Measurements from ENCODE around the gene TOX3. TPM values are rescaled to one million over a fixed set of nuclear protein-coding genes. Genes with fewer than 3 reads are reported as not detected.
A peak's percentile ranks its signal among the peaks of the same experiment; 100 is the strongest.

TOX3 gene
- polyA plus RNA-seq, 1 donor from 2014 or later: 2.3 TPM

DNA sequence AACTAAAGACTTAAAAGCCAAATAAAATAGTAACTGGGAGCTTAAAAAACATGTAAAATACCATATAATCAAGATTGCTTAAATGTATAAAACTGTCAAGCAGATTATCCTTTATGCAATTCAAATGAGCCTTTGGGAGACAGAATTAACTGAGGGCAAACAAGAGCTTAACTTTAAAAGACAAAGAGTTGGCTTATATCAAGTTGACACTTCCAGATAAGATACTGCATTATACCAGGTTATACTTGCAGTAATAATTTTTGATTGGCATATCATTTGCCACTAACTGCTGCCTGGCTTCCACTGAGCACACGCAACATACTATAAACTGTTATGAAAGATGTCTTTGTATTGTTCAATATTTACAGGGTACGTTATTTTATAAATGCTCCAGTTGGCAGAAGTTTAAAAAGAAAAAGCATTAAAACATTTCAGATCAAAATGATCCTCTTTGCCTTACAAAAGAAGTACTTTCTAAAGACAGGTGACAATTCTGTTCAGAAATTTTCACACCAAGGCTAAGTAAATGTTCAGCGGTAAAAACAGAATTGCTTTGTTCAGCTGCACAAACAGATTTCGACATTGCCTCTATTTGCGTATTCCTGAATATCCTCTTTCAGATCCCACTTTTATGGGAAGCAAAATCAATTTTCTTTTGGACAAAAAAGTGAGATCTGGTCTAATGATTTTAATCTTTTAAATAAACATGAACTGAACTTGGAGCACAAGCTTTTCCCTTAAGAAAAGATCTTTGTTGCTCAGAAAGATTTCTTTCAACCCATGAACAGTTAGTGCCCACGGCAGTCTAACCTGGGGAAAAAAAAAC lies 50.7 kb downstream of the TOX3 start:
- Histone ChIP-seq H3K9me2 (ENCODE audit: insufficient read depth, low read length) (no peaks in the 10 kb centered on the region), H3F3A (ENCODE audit: insufficient read depth, low read length, poor library complexity, severe bottlenecking) (no peaks in the 10 kb centered on the region), H4K20me1 (ENCODE audit: insufficient read depth) (no peaks in the 10 kb centered on the region), H3K27ac (ENCODE audit: low read length) (no peak overlapping the region), H3K9ac (ENCODE audit: low read length) (no peak overlapping the region), H3K9me3 (ENCODE audit: low read length) (no peaks in the 10 kb centered on the region), H3K36me3 (ENCODE audit: insufficient read depth, low read length) (no peaks in the 10 kb centered on the region), H3K4me3 (ENCODE audit: low read length) (no peak overlapping the region), H3K79me2 (replicated peaks; ENCODE audit: insufficient read depth, low read length) (peaks cover 83% of the 10 kb centered on the region), H2AFZ (ENCODE audit: low read depth, low read length) (no peak overlapping the region), H3K27me3 (ENCODE audit: insufficient read depth, low read depth, low read length) (no peaks in the 10 kb centered on the region), H3K4me2 (ENCODE audit: low read length) (no peak overlapping the region)
- TF ChIP-seq SMC3 (conservative IDR thresholded peaks at IDR 0.05; ENCODE audit: poor library complexity) (no peak), POLR2AphosphoS5 (IDR thresholded peaks at IDR 0.05) (peak; percentile 76), EZH2 (IDR thresholded peaks at IDR 0.05; ENCODE audit: borderline replicate concordance, insufficient read depth, low read length, poor library complexity, severe bottlenecking) (no peak), MXI1 (conservative IDR thresholded peaks at IDR 0.05; ENCODE audit: poor library complexity, severe bottlenecking) (no peak), RAD21 (conservative IDR thresholded peaks at IDR 0.05) (no peak), TAF1 (IDR thresholded peaks at IDR 0.05; ENCODE audit: low read depth) (no peak), EP300 (conservative IDR thresholded peaks at IDR 0.05; ENCODE audit: poor library complexity, severe bottlenecking) (peak; percentile 71)
- TF ChIP-seq, protein P1, sequence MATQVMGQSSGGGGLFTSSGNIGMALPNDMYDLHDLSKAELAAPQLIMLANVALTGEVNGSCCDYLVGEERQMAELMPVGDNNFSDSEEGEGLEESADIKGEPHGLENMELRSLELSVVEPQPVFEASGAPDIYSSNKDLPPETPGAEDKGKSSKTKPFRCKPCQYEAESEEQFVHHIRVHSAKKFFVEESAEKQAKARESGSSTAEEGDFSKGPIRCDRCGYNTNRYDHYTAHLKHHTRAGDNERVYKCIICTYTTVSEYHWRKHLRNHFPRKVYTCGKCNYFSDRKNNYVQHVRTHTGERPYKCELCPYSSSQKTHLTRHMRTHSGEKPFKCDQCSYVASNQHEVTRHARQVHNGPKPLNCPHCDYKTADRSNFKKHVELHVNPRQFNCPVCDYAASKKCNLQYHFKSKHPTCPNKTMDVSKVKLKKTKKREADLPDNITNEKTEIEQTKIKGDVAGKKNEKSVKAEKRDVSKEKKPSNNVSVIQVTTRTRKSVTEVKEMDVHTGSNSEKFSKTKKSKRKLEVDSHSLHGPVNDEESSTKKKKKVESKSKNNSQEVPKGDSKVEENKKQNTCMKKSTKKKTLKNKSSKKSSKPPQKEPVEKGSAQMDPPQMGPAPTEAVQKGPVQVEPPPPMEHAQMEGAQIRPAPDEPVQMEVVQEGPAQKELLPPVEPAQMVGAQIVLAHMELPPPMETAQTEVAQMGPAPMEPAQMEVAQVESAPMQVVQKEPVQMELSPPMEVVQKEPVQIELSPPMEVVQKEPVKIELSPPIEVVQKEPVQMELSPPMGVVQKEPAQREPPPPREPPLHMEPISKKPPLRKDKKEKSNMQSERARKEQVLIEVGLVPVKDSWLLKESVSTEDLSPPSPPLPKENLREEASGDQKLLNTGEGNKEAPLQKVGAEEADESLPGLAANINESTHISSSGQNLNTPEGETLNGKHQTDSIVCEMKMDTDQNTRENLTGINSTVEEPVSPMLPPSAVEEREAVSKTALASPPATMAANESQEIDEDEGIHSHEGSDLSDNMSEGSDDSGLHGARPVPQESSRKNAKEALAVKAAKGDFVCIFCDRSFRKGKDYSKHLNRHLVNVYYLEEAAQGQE (IDR thresholded peaks at IDR 0.05; ENCODE audit: borderline replicate concordance): peak; percentile 38

GRCh38 chr16:52494621-52495020 lies 52.3 kb downstream of the TOX3 start:
- TF ChIP-seq SMC3 (conservative IDR thresholded peaks at IDR 0.05; ENCODE audit: poor library complexity): no peak
- no peak for TF ChIP-seq POLR2AphosphoS5 (IDR thresholded peaks at IDR 0.05)
- no peak for TF ChIP-seq RAD21 (conservative IDR thresholded peaks at IDR 0.05)
- no peak for TF ChIP-seq EP300 (conservative IDR thresholded peaks at IDR 0.05; ENCODE audit: poor library complexity, severe bottlenecking)
- TF ChIP-seq MXI1 (conservative IDR thresholded peaks at IDR 0.05; ENCODE audit: poor library complexity, severe bottlenecking): no peak
- TF ChIP-seq EZH2 (IDR thresholded peaks at IDR 0.05; ENCODE audit: borderline replicate concordance, insufficient read depth, low read length, poor library complexity, severe bottlenecking): no peak
- Histone ChIP-seq H3K27me3 (ENCODE audit: insufficient read depth, low read depth, low read length) (no peaks in the 10 kb centered on the region), H3F3A (ENCODE audit: insufficient read depth, low read length, poor library complexity, severe bottlenecking) (no peaks in the 10 kb centered on the region)

DNA sequence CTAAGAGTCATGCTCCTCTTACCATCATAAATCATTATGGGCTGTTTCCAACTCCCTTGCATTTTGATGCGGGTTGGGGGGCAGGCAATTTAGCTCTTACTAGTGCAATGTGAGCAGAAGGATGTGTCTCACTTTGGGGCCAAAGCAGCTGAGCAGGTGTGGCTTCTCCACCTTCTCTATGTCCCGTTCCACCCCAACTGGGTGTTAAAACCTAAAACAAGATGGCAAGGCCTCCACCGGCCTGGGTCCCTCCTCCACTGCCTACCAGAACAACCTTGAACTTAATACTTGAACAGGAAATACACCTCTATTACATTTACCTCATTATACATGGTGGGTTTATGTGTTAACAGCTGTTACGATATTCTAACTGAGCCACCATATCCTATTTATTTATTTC lies 52.8 kb downstream of the TOX3 start:
- Histone ChIP-seq H3K9me3 (ENCODE audit: low read length) (no peaks in the 10 kb centered on the region), H3K79me2 (replicated peaks; ENCODE audit: insufficient read depth, low read length) (peaks cover 77% of the 10 kb centered on the region), H3K27ac (ENCODE audit: low read length) (no peak overlapping the region), H2AFZ (ENCODE audit: low read depth, low read length) (no peak overlapping the region), H4K20me1 (ENCODE audit: insufficient read depth) (no peaks in the 10 kb centered on the region), H3K36me3 (ENCODE audit: insufficient read depth, low read length) (no peaks in the 10 kb centered on the region), H3K9ac (ENCODE audit: low read length) (no peak overlapping the region), H3K27me3 (ENCODE audit: insufficient read depth, low read depth, low read length) (no peaks in the 10 kb centered on the region), H3F3A (ENCODE audit: insufficient read depth, low read length, poor library complexity, severe bottlenecking) (no peaks in the 10 kb centered on the region), H3K9me2 (ENCODE audit: insufficient read depth, low read length) (no peaks in the 10 kb centered on the region), H3K4me2 (ENCODE audit: low read length) (no peak overlapping the region), H3K4me3 (ENCODE audit: low read length) (no peak overlapping the region)
- TF ChIP-seq EZH2 (IDR thresholded peaks at IDR 0.05; ENCODE audit: borderline replicate concordance, insufficient read depth, low read length, poor library complexity, severe bottlenecking) (no peak), RAD21 (conservative IDR thresholded peaks at IDR 0.05) (no peak), EP300 (conservative IDR thresholded peaks at IDR 0.05; ENCODE audit: poor library complexity, severe bottlenecking) (no peak), SMC3 (conservative IDR thresholded peaks at IDR 0.05; ENCODE audit: poor library complexity) (no peak), MXI1 (conservative IDR thresholded peaks at IDR 0.05; ENCODE audit: poor library complexity, severe bottlenecking) (no peak), POLR2AphosphoS5 (IDR thresholded peaks at IDR 0.05) (no peak), TAF1 (IDR thresholded peaks at IDR 0.05; ENCODE audit: low read depth) (no peak)
- TF ChIP-seq, protein P1 (IDR thresholded peaks at IDR 0.05; ENCODE audit: borderline replicate concordance): no peak
- TF ChIP-seq, protein P2, sequence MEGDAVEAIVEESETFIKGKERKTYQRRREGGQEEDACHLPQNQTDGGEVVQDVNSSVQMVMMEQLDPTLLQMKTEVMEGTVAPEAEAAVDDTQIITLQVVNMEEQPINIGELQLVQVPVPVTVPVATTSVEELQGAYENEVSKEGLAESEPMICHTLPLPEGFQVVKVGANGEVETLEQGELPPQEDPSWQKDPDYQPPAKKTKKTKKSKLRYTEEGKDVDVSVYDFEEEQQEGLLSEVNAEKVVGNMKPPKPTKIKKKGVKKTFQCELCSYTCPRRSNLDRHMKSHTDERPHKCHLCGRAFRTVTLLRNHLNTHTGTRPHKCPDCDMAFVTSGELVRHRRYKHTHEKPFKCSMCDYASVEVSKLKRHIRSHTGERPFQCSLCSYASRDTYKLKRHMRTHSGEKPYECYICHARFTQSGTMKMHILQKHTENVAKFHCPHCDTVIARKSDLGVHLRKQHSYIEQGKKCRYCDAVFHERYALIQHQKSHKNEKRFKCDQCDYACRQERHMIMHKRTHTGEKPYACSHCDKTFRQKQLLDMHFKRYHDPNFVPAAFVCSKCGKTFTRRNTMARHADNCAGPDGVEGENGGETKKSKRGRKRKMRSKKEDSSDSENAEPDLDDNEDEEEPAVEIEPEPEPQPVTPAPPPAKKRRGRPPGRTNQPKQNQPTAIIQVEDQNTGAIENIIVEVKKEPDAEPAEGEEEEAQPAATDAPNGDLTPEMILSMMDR (IDR thresholded peaks at IDR 0.05; ENCODE audit: poor library complexity, severe bottlenecking): no peak

More at GRCh38 chr16:52494621-52495020, 52.3 kb downstream of the TOX3 start:
- H3K79me2 ChIP-seq (replicated peaks; ENCODE audit: insufficient read depth, low read length): peaks cover 77% of the 10 kb centered on the region
- no peak overlapping the region for H2AFZ ChIP-seq (ENCODE audit: low read depth, low read length)
- no peak overlapping the region for H3K9ac ChIP-seq (ENCODE audit: low read length)
- H3K4me3 ChIP-seq (ENCODE audit: low read length): no peak overlapping the region
- no peaks in the 10 kb centered on the region for H3K36me3 ChIP-seq (ENCODE audit: insufficient read depth, low read length)
- H3K27ac ChIP-seq (ENCODE audit: low read length): no peak overlapping the region
- H4K20me1 ChIP-seq (ENCODE audit: insufficient read depth): no peaks in the 10 kb centered on the region
- H3K4me2 ChIP-seq (ENCODE audit: low read length): no peak overlapping the region
- no peaks in the 10 kb centered on the region for H3K9me3 ChIP-seq (ENCODE audit: low read length)
- no peaks in the 10 kb centered on the region for H3K9me2 ChIP-seq (ENCODE audit: insufficient read depth, low read length)
